Adipocyte (in vitro differentiated cells): Measurements from ENCODE around the gene PCBD2.
A peak's percentile ranks its signal among the peaks of the same experiment; 100 is the strongest.
"Not testable (repeated sequence)": the region's sequence is repeated elsewhere in the genome, so short reads cannot be mapped to it uniquely, and the experiment has no call there.

Experiments
- DNase-seq: peaks from one replicate; pipeline ENCODE4 v3.0.0-alpha.2; 2015; ENCODE audit warnings: low read depth
- H3K27me3 ChIP-seq: replicated peaks from 2 replicates; pipeline ENCODE4 v1.7.0; 2013; ENCODE audit warnings: mild to moderate bottlenecking, low read length, moderate library complexity; ENCODE audit not compliant: control insufficient read depth, insufficient read depth
- H3K36me3 ChIP-seq: 2 replicates; pipeline ENCODE4 v1.7.0; 2013; ENCODE audit warnings: low read length, mild to moderate bottlenecking, moderate library complexity; ENCODE audit not compliant: control insufficient read depth, insufficient read depth, severe bottlenecking
- H3K4me1 ChIP-seq: 2 replicates; pipeline ENCODE4 v1.7.0; 2013; ENCODE audit warnings: mild to moderate bottlenecking, low read length, moderate library complexity; ENCODE audit not compliant: control insufficient read depth, insufficient read depth
- H3K4me3 ChIP-seq: 2 replicates; pipeline ENCODE4 v1.7.0; 2013; ENCODE audit warnings: mild to moderate bottlenecking, low read length, moderate library complexity
- H3K9ac ChIP-seq: 2 replicates; pipeline ENCODE4 v1.7.0; 2013; ENCODE audit warnings: mild to moderate bottlenecking, low read length, moderate library complexity
- H3K9me3 ChIP-seq: 2 replicates; pipeline ENCODE4 v1.7.0; 2013; ENCODE audit warnings: mild to moderate bottlenecking, low read length, moderate library complexity; ENCODE audit not compliant: control insufficient read depth

Gene PCBD2

DNA sequence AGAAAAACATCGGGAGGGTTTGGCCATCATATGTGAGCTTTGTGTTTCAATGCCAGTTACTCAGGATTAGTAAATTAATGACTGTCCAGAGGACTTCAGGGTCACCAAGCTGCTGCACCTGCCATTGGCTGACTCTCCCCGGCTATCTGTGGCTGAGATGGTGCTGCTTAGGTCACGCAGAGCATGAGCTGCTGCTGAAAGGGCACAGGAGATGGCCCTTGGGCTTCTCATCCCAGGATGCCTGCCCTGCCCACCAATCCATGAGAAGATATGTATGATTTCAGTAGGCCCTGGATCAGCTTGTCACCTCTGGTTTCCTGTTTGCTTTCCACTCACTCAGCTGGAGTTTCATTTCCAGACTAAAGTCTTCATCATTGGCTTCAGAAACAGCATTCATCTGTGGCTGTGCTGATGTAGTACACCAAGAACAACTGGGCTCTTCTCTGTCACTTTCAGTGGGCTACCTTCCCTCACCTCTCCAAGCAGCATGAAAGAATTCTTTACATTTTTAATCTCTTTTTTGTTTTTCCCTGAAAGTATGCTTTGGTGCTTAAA, 60.4 kb downstream of the PCBD2 start:
- Histone ChIP-seq H3K27me3 (no peaks in the 10 kb centered on the region), H3K4me1 (peaks cover 6% of the 10 kb centered on the region), H3K4me3 (no peak overlapping the region), H3K36me3 (peaks cover 12% of the 10 kb centered on the region), H3K9ac (no peak overlapping the region), H3K9me3 (no peaks in the 10 kb centered on the region)
- no peak for DNase-seq

DNA sequence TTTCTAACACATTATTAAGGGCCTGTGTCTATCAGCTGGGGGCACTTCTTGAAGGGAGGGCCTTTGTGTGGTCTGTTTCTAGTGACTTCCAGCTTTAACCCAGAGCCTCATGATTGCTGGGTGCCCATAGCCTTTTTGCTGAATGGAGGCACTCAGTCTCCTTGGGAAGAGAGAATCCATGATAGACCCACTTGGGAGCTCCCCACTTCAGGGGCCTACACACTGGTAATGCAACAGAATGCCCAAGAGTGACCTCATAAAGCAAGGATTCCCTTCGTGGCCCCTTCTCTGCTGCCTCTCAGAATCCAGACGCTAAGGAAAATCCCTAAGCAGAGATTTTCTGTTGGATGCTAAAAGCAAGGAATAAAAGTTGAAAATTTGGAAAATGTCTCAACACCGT, 62.7 kb downstream of the PCBD2 start, which contains the start of gene CATSPER3:
CATSPER3 (plus strand) TSS at position 301 of the 400 bp plus-strand sequence; CDS start at position 386, 85 bp downstream.
- Histone ChIP-seq H3K4me3 (no peak within 1 kb of the TSS), H3K9ac (no peak within 1 kb of the TSS), H3K9me3 (no peaks in the 10 kb centered on the region), H3K36me3 (peaks cover 12% of the 10 kb centered on the region), H3K4me1 (peaks cover 5% of the 10 kb centered on the region), H3K27me3 (no peaks in the 10 kb centered on the region)
- DNase-seq: no peak

DNA sequence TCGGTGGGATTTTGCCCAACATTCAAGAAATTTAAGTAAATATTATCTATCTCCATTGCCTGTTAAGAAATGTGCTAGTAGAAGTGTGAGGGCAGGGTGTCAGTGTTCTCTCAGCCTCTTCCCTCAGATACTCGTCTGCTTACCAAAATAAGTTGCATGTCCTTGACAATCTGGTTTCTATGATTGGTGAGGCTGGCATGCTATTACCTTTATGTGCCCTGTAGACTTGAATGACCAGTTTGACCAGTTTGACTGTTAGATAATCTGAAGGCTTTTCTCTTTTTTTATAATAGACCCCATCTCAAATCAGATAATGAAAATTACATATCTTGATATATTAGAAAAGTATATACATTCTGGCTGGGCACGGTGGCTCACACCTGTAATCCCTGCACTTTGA, 63.1 kb downstream of the PCBD2 start:
- no peak for DNase-seq
- Histone ChIP-seq H3K4me1 (peaks cover under 1% of the 10 kb centered on the region), H3K9me3 (no peaks in the 10 kb centered on the region), H3K36me3 (peaks cover 12% of the 10 kb centered on the region), H3K27me3 (no peaks in the 10 kb centered on the region), H3K9ac (no peak overlapping the region), H3K4me3 (no peak overlapping the region)

DNA sequence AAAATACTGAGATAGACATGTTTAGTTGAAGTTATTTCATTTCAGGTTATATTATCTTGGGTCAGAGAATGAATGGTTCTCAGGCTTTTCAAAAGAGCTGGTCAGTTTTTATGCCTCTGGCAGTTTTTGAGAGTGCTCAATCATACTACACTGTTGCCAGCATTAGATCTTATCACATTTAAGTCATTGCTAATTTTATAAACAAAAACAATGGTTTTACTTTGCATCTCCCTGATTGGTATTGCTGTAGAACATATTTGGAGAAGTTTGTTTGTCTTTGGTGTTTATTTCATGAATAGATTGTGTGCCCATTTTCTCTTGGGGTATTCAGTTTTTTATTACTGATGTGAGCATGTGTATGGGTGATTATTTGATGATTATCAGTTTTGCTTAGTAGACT, 64.2 kb downstream of the PCBD2 start:
- peaks cover 12% of the 10 kb centered on the region for H3K36me3 ChIP-seq
- H3K4me3 ChIP-seq: no peak overlapping the region
- peak; percentile 17 for DNase-seq
- no peak overlapping the region for H3K9ac ChIP-seq
- H3K9me3 ChIP-seq: no peaks in the 10 kb centered on the region
- H3K27me3 ChIP-seq: no peaks in the 10 kb centered on the region
- H3K4me1 ChIP-seq: no peaks in the 10 kb centered on the region

DNA sequence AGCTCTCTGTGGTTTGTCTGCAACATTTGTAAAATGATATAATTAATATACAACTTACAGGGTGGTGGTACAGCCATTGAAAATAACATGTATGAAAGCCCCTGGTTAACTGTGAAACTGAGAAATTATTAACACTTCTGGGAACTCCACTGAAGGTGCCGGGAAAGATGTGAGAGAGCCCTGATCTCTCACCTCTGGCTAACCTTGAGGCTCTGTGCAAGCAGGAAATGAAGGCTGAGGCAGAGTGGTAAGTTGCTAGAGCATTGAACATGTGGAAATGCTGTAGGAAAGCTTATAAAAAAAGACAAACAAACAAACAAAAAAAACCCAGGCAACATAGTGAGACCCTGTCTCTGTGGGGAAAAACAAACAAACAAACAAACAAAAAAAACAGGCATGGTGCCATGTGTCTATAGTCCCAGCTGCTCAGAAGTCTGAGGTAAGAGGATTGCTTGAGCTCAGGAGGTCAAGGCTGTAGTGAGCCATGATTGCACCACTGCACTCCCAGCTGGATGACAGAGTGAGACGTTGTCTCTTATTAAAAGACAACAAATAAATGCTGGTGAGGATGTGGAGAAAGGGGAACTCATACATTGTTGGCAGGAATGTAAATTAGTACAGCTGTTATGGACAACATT, 70.3 kb downstream of the PCBD2 start:
- no peaks in the 10 kb centered on the region for H3K27me3 ChIP-seq
- no peak overlapping the region for H3K9ac ChIP-seq
- H3K9me3 ChIP-seq: peaks cover 15% of the 10 kb centered on the region

DNA sequence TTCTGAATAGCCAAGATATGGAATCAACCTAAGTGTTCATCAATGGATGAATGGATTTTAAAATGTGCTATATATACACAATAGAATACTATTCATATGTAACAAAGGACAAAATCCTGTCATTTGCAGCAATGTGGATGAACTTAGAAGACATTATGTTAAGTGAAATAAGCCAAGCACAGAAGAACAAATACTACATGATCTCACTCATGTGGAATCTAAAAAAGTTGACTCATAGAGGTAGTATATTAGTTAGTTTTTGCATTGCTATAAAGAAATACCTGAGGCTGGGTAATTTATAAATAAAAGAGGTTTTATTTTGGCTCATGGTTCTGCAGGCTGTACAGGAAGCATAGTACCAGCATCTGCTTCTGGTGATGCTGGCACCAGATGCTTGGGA, 70.9 kb downstream of the PCBD2 start:
- Histone ChIP-seq H3K9me3 (peaks cover 15% of the 10 kb centered on the region), H3K27me3 (no peaks in the 10 kb centered on the region), H3K36me3 (no peaks in the 10 kb centered on the region), H3K4me1 (no peaks in the 10 kb centered on the region), H3K9ac (no peak overlapping the region), H3K4me3 (no peak overlapping the region)
- DNase-seq: no peak

More for the DNA sequence above, 70.3 kb downstream of the PCBD2 start:
- Histone ChIP-seq H3K4me1 (no peaks in the 10 kb centered on the region), H3K4me3 (no peak overlapping the region), H3K36me3 (no peaks in the 10 kb centered on the region)
- peak; percentile 25 for DNase-seq

DNA sequence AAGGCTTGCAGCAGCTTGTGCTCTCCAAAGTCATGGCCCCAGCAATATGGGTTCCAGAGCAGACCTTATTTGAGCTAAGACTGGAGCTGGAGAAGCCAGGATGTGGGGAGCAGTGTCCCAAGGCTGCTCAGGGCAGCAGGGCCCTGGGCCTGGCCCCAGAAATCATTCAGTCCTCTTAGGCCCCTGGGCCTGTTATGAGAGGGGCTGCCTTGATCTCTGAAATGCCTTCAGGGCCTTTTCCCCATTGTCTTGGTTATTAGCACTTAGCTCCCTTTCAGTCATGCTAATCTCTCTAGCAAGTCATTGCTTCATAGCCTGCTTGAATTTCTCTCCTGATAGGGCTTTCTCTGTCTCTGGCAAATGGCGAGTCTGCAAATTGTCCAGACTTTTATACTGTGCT, 71.9 kb downstream of the PCBD2 start:
- DNase-seq: no peak
- no peak overlapping the region for H3K4me3 ChIP-seq
- H3K4me1 ChIP-seq: no peaks in the 10 kb centered on the region
- no peaks in the 10 kb centered on the region for H3K36me3 ChIP-seq
- no peak overlapping the region for H3K9ac ChIP-seq
- peaks cover 24% of the 10 kb centered on the region for H3K9me3 ChIP-seq
- H3K27me3 ChIP-seq: no peaks in the 10 kb centered on the region

DNA sequence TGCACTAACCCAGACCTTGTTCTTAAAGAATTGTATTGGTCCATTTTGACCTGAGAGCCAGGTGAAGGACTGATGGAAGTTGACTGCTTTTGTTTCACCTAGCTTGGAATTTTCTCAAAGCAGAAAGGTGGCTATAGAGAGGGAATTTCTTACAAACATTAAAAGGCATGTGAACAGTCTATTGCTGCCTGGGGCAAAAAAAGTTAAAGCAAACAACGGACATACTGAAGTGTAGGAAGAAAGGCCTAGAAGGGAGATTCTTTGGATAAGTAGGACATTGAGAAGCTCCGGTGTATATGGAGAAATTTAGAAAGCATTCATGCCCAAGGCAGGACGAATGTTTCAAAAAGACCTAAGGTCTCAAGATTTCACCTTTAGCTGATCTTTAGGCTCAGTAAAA, 74.5 kb downstream of the PCBD2 start:
- peaks cover 47% of the 10 kb centered on the region for H3K9me3 ChIP-seq
- H3K4me3 ChIP-seq: no peak overlapping the region
- H3K4me1 ChIP-seq: no peaks in the 10 kb centered on the region
- no peaks in the 10 kb centered on the region for H3K36me3 ChIP-seq
- DNase-seq: no peak
- H3K9ac ChIP-seq: no peak overlapping the region
- no peaks in the 10 kb centered on the region for H3K27me3 ChIP-seq

DNA sequence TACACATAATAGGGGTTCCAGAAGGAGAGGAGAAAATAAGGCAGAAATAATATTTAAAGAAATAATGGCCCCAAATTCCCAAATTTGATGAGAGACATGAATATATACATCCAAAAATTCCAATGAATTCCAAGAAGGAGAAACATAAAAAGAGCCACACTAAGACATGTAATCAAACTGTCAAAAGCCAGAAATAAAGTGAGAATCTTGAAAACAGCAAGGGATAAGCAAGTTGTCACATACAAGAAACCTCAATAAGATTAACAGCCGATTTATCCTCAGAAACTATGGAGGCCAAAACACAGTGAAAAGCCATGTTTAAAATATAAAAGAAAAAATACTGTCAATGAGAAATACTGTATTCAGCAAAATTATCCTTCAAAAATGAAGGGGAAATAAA, 77.3 kb downstream of the PCBD2 start:
- H3K27me3 ChIP-seq: no peaks in the 10 kb centered on the region
- H3K4me1 ChIP-seq: no peaks in the 10 kb centered on the region
- no peak for DNase-seq
- H3K9ac ChIP-seq: no peak overlapping the region
- no peak overlapping the region for H3K4me3 ChIP-seq
- H3K36me3 ChIP-seq: no peaks in the 10 kb centered on the region
- peaks cover 40% of the 10 kb centered on the region for H3K9me3 ChIP-seq

DNA sequence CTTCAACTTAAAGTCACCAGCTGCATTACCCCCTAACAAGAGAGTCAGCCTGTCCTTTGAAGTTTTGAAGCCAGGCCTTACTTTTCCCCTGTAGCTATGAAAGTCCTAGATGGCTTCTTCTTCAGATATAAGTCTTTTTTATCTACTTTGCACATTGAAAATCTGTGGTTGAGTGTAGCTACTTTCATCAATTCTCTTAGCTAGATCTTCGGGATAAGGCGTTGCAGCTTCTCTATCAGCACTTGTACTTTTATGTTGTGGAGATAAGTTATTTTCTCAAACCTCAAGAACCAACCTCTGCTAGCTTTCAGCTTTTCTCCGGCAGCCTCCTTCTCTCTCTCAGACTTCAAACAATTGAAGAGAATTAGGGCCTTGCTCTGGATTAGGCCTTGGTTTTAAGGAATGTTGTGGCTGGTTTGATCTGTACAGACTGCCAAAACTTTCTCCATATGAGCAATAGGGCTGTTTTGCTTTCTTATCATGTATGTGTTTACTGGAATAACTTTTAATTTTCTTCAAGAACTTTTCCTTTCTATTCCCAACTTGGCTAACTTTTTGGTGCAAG, 84.4 kb downstream of the PCBD2 start:
- no peak overlapping the region for H3K4me3 ChIP-seq
- no peaks in the 10 kb centered on the region for H3K4me1 ChIP-seq
- no peaks in the 10 kb centered on the region for H3K27me3 ChIP-seq
- no peaks in the 10 kb centered on the region for H3K36me3 ChIP-seq
- DNase-seq: peak; percentile 65
- H3K9ac ChIP-seq: no peak overlapping the region
- H3K9me3 ChIP-seq: no peaks in the 10 kb centered on the region

DNA sequence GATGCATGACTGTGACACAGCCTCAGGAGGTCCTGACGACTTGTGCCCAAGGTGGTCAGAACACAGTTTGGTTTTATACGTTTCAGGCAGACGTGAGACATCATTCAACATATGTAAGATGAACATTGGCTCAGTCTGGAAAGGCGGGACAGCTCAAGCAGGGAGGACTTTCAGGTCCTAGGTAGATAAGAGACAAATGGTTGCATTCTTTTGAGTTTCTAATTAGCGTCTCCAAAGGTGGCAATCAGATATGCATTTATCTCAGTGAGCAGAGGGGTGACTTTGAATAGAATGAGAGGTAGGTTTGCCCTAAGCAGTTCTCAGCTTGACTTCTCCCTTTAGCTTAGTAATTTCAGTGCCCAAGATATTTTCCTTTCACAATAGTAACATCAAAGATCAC, 85.3 kb downstream of the PCBD2 start:
- not testable (repeated sequence) for H3K36me3 ChIP-seq, H3K27me3 ChIP-seq, H3K9ac ChIP-seq, H3K4me3 ChIP-seq, DNase-seq, H3K4me1 ChIP-seq, H3K9me3 ChIP-seq
